SIG-M5 (cell line): ENCODE measurements around the gene STK40.

ENCODE experiments used
- DNase-seq: peaks from one replicate; lab custom pipeline; 2025; lab: John Stamatoyannopoulos, UW

STK40 gene

GRCh38 chr1:36309397-36309796 is 76.3 kb downstream of the STK40 start:
- DNase-seq = no peak

GRCh38 chr1:36307601-36308330 is 78.0 kb downstream of the STK40 start:
- no peak for DNase-seq

- peak; percentile 2 for DNase-seq
Measured at GRCh38 chr1:36306902-36307456, 78.7 kb downstream of the STK40 start.

GRCh38 chr1:36306210-36306901 is 79.4 kb downstream of the STK40 start, which contains the start of gene SH3D21:
TSS of gene SH3D21 (plus strand) at chr1:36306368. CDS start at chr1:36306421, 53 bp downstream.
- no peak for DNase-seq

GRCh38 chr1:36305915-36306209 is 79.9 kb downstream of the STK40 start:
- no peak for DNase-seq

- no peak for DNase-seq
Measured at GRCh38 chr1:36304970-36305914, 80.5 kb downstream of the STK40 start.

GRCh38 chr1:36304521-36304920 is 81.2 kb downstream of the STK40 start:
- no peak for DNase-seq

- no peak for DNase-seq
Measured at GRCh38 chr1:36303650-36304360, 81.9 kb downstream of the STK40 start.

GRCh38 chr1:36303244-36303643 is 82.5 kb downstream of the STK40 start:
- no peak for DNase-seq

- no peak for DNase-seq
Measured at GRCh38 chr1:36301220-36301619, 84.5 kb downstream of the STK40 start.

GRCh38 chr1:36300526-36300925 is 85.2 kb downstream of the STK40 start:
- DNase-seq = no peak

- no peak for DNase-seq
Measured at GRCh38 chr1:36298640-36299039, 87.1 kb downstream of the STK40 start.

- no peak for DNase-seq
Measured at GRCh38 chr1:36297062-36297461, 88.7 kb downstream of the STK40 start.

GRCh38 chr1:36295390-36295789 is 90.3 kb downstream of the STK40 start:
- no peak for DNase-seq
